B cell (primary cell): ENCODE data around the gene CCDC171. TPM values are rescaled to one million over a fixed set of nuclear protein-coding genes. Genes with fewer than 3 reads are reported as not detected.

Experiments used
- ATAC-seq: fragments of 200-7000 bp; cut with Tn5 transposase; one replicate; pipeline ENCODE4 v1.10.0; 2021; ENCODE audit warnings: low read depth, mild to moderate bottlenecking, moderate number of reproducible peaks, moderate library complexity
- CTCF ChIA-PET: fragments of 350-600 bp; sonication (Branson Sonifier 250); formaldehyde crosslinking; loops from one replicate; lab custom pipeline; 2021; ENCODE audit warnings: antibody characterized with exemption, inconsistent platforms; lab: Charles Lee
- POLR2A ChIA-PET: fragments of 350-600 bp; sonication (Branson Sonifier 250); formaldehyde crosslinking; loops from one replicate; lab custom pipeline; 2021; ENCODE audit warnings: antibody characterized with exemption; lab: Charles Lee
- DNase-seq: peaks from one replicate; pipeline ENCODE4 v3.0.0; 2013
- H2AFZ ChIP-seq: 2 replicates; pipeline ENCODE4 v1.6.1; 2012; ENCODE audit warnings: mild to moderate bottlenecking, low read depth, low read length; ENCODE audit not compliant: insufficient read depth, poor library complexity, severe bottlenecking
- H3K27ac ChIP-seq, 2 donors: 1 replicate in 1 of 2; 2 replicates in 1 of 2; pipeline ENCODE4 v1.5.1; 2012 to 2013; ENCODE audit warnings: low read length in 2 of 2, mild to moderate bottlenecking in 2 of 2, moderate library complexity in 1 of 2
- H3K27me3 ChIP-seq, 4 experiments: fragments of 200-600 bp in 1 of 4; sonication (generic) in 1 of 4; replicated peaks in 1 of 4; 1 replicate in 2 of 4; 2 replicates in 2 of 4; pipeline versions ENCODE4 v1.6.1 to v1.7.0; 2013 to 2016; ENCODE audit warnings: low read length in 3 of 4, mild to moderate bottlenecking in 2 of 4, mixed read lengths in 1 of 4, moderate library complexity in 1 of 4; ENCODE audit not compliant: insufficient read depth in 4 of 4, control insufficient read depth in 3 of 4; ENCODE audit errors: control extremely low read depth in 1 of 4
- H3K36me3 ChIP-seq, 2 experiments: replicated peaks in 1 of 2; 1 replicate in 1 of 2; 2 replicates in 1 of 2; pipeline versions ENCODE4 v1.6.1 to v1.7.1; 2013; ENCODE audit warnings: low read length in 1 of 2; ENCODE audit not compliant: insufficient read depth in 2 of 2, control insufficient read depth in 1 of 2; ENCODE audit errors: control extremely low read depth in 1 of 2, extremely low read depth in 1 of 2
- H3K4me1 ChIP-seq, 2 donors: fragments of 200-600 bp in 1 of 2; sonication (generic) in 1 of 2; 1 replicate in 1 of 2; 2 replicates in 1 of 2; pipeline versions ENCODE4 v1.5.1 to v1.6.1; 2013 to 2017; ENCODE audit warnings: low read length in 2 of 2; ENCODE audit not compliant: control insufficient read depth in 2 of 2, insufficient read depth in 2 of 2
- H3K4me2 ChIP-seq: replicated peaks from 2 replicates; pipeline ENCODE3; 2012; ENCODE audit warnings: mild to moderate bottlenecking, low read depth, low read length; ENCODE audit not compliant: poor library complexity, severe bottlenecking
- H3K4me3 ChIP-seq, 5 experiments: fragments of 200-600 bp in 1 of 5; sonication (generic) in 1 of 5; 1 replicate in 3 of 5; 2 replicates in 2 of 5; pipeline versions ENCODE4 v1.5.1 to v1.7.0; 2011 to 2016; ENCODE audit warnings: low read length in 4 of 5, mild to moderate bottlenecking in 4 of 5, low read depth in 2 of 5, control low read depth in 1 of 5, moderate library complexity in 1 of 5; ENCODE audit not compliant: insufficient read depth in 1 of 5; ENCODE audit errors: control extremely low read depth in 1 of 5, extremely low read depth in 1 of 5
- H3K79me2 ChIP-seq: fragments of 200-600 bp; sonication (generic); one replicate; pipeline ENCODE4 v1.6.0; 2016; ENCODE audit warnings: low read length; ENCODE audit not compliant: control insufficient read depth, insufficient read depth
- H3K9ac ChIP-seq: fragments of 200-600 bp; sonication (generic); 2 replicates; pipeline ENCODE4 v1.6.1; 2017; ENCODE audit warnings: mild to moderate bottlenecking, low read length, moderate library complexity
- H3K9me3 ChIP-seq, 3 donors: one replicate each; pipeline versions ENCODE4 v1.6.1 to v1.7.1; 2013; ENCODE audit warnings: low read length in 2 of 3; ENCODE audit not compliant: control insufficient read depth in 2 of 3, insufficient read depth in 1 of 3; ENCODE audit errors: control extremely low read depth in 1 of 3
- H4K20me1 ChIP-seq: 2 replicates; pipeline ENCODE4 v1.6.0; 2012; ENCODE audit warnings: mild to moderate bottlenecking, low read length; ENCODE audit not compliant: insufficient read depth, control insufficient read depth, poor library complexity, severe bottlenecking
- H3K27ac Mint-ChIP-seq: one replicate; pipeline ENCODE4 v1.8.0; 2021; ENCODE audit warnings: mixed read lengths
- H3K27me3 Mint-ChIP-seq: one replicate; pipeline ENCODE4 v1.8.0; 2021; ENCODE audit warnings: mixed read lengths
- H3K4me1 Mint-ChIP-seq: one replicate; pipeline ENCODE4 v1.8.0; 2021; ENCODE audit warnings: mixed read lengths
- H3K4me3 Mint-ChIP-seq: one replicate; pipeline ENCODE4 v1.8.0; 2021; ENCODE audit warnings: mixed read lengths
- H3K9me3 Mint-ChIP-seq: one replicate; pipeline ENCODE4 v1.8.0; 2022; ENCODE audit warnings: mixed read lengths; ENCODE audit not compliant: insufficient read depth
- CTCF ChIP-seq: fragments of 200-600 bp; IDR thresholded peaks from one replicate; pipeline ENCODE4 v1.8.0; 2022; ENCODE audit warnings: antibody characterized with exemption, mild to moderate bottlenecking
- EZH2 ChIP-seq: IDR thresholded peaks from 2 replicates; pipeline ENCODE4 v1.6.1; 2012; ENCODE audit warnings: borderline replicate concordance, low read depth, mild to moderate bottlenecking, moderate library complexity, low read length; ENCODE audit not compliant: insufficient read depth, poor library complexity, severe bottlenecking
- WGBS: methylation state at CpG from one replicate; pipeline ENCODE4 v1.1.5; 2013; ENCODE audit warnings: missing lambda C conversion rate; ENCODE audit not compliant: insufficient coverage; 5-methylcytosine and 5-hydroxymethylcytosine counted together
- intact Hi-C: fragments of 100-400 bp; cut with micrococcal nuclease; formaldehyde crosslinking; loops from one replicate; pipeline ENCODE4 v1.10.0; 2022
- polyA plus RNA-seq: library from polyadenylated mRNA; depleted of rRNA; stranded (reverse); fragments of >200 nt; gene quantifications from 2 replicates; pipeline ENCODE4 v1.2.3, GENCODE V29; 2012
- total RNA-seq, 2 donors: library from RNA; stranded (reverse); fragments of 120-200 nt in 1 of 2; gene quantifications; 1 replicate in 1 of 2; 2 replicates in 1 of 2; pipeline versions ENCODE4 v1.2.3 to v1.2.4, GENCODE V29; 2013 to 2022

The CCDC171 gene
- total and polyA plus RNA-seq, 2 donors (not counting 1 experiment from before 2014, with no cell fraction given): 0.22 to 6.3 TPM

DNA sequence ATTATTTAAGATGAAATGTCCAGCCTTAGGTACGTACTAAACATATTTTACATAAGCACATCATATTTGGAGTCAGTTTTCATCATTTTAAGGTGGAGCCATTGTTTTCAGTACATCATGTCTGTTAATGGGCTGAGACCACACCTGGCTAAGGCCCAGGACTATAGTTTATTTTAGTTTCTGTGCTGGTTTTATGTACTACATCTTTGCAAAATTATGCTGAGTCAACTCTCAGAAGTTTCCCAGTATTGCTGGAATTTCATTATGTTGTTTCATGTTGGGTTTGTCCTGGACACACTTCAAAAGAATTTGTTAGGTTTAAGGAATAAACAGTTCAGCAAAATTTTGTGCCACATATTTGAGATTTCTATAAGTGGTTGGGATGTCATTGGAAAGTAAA is 171.2 kb downstream of the CCDC171 start:
- Histone ChIP-seq H3K4me1 (no peaks in the 10 kb centered on the region), H3K36me3 (no peaks in the 10 kb centered on the region), H3K4me2 (no peak overlapping the region), H3K27ac (no peak overlapping the region), H3K27me3 (no peaks in the 10 kb centered on the region), H3K9me3 (no peaks in the 10 kb centered on the region), H3K4me3 (no peak overlapping the region), H4K20me1 (no peaks in the 10 kb centered on the region), H3K9ac (no peak overlapping the region), H3K79me2 (no peaks in the 10 kb centered on the region), H2AFZ (no peak overlapping the region)
- no peaks in the 10 kb centered on the region for H3K27me3 Mint-ChIP-seq
- WGBS: no CpG with 5 or more reads among the region's 1 CpG
- TF ChIP-seq EZH2 (no peak), CTCF (no peak)
- intact Hi-C loops: no loop called here
- H3K27ac Mint-ChIP-seq: no peak overlapping the region
- no peaks in the 10 kb centered on the region for H3K9me3 Mint-ChIP-seq
- H3K4me1 Mint-ChIP-seq: peaks cover 1% of the 10 kb centered on the region
- CTCF ChIA-PET: no interaction called here
- no peak for ATAC-seq
- no peak overlapping the region for H3K4me3 Mint-ChIP-seq
- no peak for DNase-seq
- POLR2A ChIA-PET: no interaction called here

DNA sequence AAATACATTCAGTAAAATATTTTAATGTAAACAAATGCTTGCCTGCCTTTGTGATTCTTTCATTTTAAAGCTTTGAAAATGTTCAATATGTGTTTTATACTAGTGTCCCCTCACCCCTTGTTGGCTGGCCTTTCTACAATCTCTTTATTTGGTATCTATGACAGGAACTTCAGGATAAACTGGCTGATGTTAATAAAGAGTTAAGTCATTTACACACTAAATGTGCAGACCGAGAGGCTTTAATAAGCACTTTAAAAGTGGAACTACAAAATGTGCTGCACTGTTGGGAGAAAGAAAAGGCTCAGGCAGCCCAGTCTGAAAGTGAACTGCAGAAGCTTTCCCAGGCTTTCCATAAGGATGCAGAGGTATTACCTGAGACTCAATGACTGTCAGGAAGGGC is 171.8 kb downstream of the CCDC171 start:
- Mint-ChIP-seq H3K4me3 (no peak overlapping the region), H3K4me1 (no peaks in the 10 kb centered on the region), H3K9me3 (no peaks in the 10 kb centered on the region), H3K27ac (no peak overlapping the region), H3K27me3 (no peaks in the 10 kb centered on the region)
- Histone ChIP-seq H3K36me3 (no peaks in the 10 kb centered on the region), H3K9me3 (no peaks in the 10 kb centered on the region), H2AFZ (no peak overlapping the region), H3K4me1 (no peaks in the 10 kb centered on the region), H3K27ac (no peak overlapping the region), H4K20me1 (no peaks in the 10 kb centered on the region), H3K27me3 (no peaks in the 10 kb centered on the region), H3K4me3 (no peak overlapping the region), H3K4me2 (no peak overlapping the region), H3K79me2 (no peaks in the 10 kb centered on the region), H3K9ac (no peak overlapping the region)
- ChIA-PET POLR2A (no interaction called here), CTCF (no interaction called here)
- no peak for DNase-seq
- ATAC-seq: no peak
- WGBS: no CpG with 5 or more reads among the region's 1 CpG
- no peak for TF ChIP-seq CTCF
- TF ChIP-seq EZH2: no peak
- intact Hi-C loops: no loop called here
